Hepatocyte (in vitro differentiated cells): Measurements from ENCODE around the gene ATP2B1. TPM values are rescaled to one million over a fixed set of nuclear protein-coding genes. Genes with fewer than 3 reads are reported as not detected.

ENCODE experiments used
- DNase-seq: peaks from one replicate; pipeline ENCODE4 v3.0.0-alpha.2; 2016; ENCODE audit warnings: low spot score
- H2AFZ ChIP-seq: fragments of 200-600 bp; sonication (generic); 2 replicates; pipeline ENCODE4 v1.6.0; 2016; ENCODE audit warnings: antibody characterized with exemption, mild to moderate bottlenecking
- H3K27ac ChIP-seq: fragments of 200-600 bp; sonication (generic); 2 replicates; pipeline ENCODE4 v1.5.1; 2016; ENCODE audit warnings: mild to moderate bottlenecking
- H3K27me3 ChIP-seq: fragments of 200-600 bp; sonication (generic); 2 replicates; pipeline ENCODE4 v1.6.1; 2016
- H3K36me3 ChIP-seq: fragments of 200-600 bp; sonication (generic); replicated peaks from 2 replicates; pipeline ENCODE4 v1.5.1; 2016; ENCODE audit warnings: low read depth; ENCODE audit not compliant: insufficient read depth
- H3K4me1 ChIP-seq: fragments of 200-600 bp; sonication (generic); 2 replicates; pipeline ENCODE4 v1.5.1; 2016; ENCODE audit warnings: mild to moderate bottlenecking, moderate library complexity; ENCODE audit not compliant: insufficient read depth
- H3K4me2 ChIP-seq: fragments of 200-600 bp; sonication (generic); 2 replicates; pipeline ENCODE4 v1.6.0; 2016
- H3K4me3 ChIP-seq: fragments of 200-600 bp; sonication (generic); 2 replicates; pipeline ENCODE4 v1.5.1; 2016; ENCODE audit warnings: mild to moderate bottlenecking
- H3K79me2 ChIP-seq: fragments of 200-600 bp; sonication (generic); 2 replicates; pipeline ENCODE4 v1.6.0; 2017; ENCODE audit warnings: mild to moderate bottlenecking
- H3K9me2 ChIP-seq: fragments of 200-600 bp; sonication (generic); replicated peaks from 2 replicates; pipeline ENCODE4 v1.6.0; 2017; ENCODE audit warnings: mild to moderate bottlenecking; ENCODE audit not compliant: insufficient read depth
- H3K9me3 ChIP-seq: fragments of 200-600 bp; sonication (generic); 2 replicates; pipeline ENCODE4 v1.5.1; 2016; ENCODE audit warnings: low read depth, mild to moderate bottlenecking
- H4K20me1 ChIP-seq: fragments of 200-600 bp; sonication (generic); 2 replicates; pipeline ENCODE4 v1.6.0; 2016; ENCODE audit warnings: mild to moderate bottlenecking; ENCODE audit not compliant: insufficient read depth, poor library complexity, severe bottlenecking
- EZH2 ChIP-seq: fragments of 200-600 bp; sonication (generic); IDR thresholded peaks from 2 replicates; pipeline ENCODE4 v1.6.1; 2016; ENCODE audit warnings: antibody characterized with exemption, mild to moderate bottlenecking, borderline replicate concordance
- EZH2phosphoT487 ChIP-seq: fragments of 200-600 bp; sonication (generic); IDR thresholded peaks from one replicate; pipeline ENCODE4 v1.6.1; 2018; ENCODE audit warnings: antibody characterized with exemption, mild to moderate bottlenecking, low read depth, moderate library complexity; ENCODE audit not compliant: unreplicated experiment, severe bottlenecking
- WGBS: methylation state at CpG from one replicate; pipeline ENCODE4 v1.1.6; 2016; ENCODE audit warnings: low lambda C conversion rate; ENCODE audit errors: missing lambda C conversion rate; 5-methylcytosine and 5-hydroxymethylcytosine counted together
- polyA plus RNA-seq: library from polyadenylated mRNA; unstranded; fragments of >200 nt; fragmentation: Nextera tagmentation; extraction: Ambion mirVana; gene quantifications from 2 replicates; pipeline ENCODE4 v1.2.1, GENCODE V29; 2016
- total RNA-seq: library from RNA; depleted of rRNA; stranded (reverse); fragments of >200 nt; gene quantifications from 2 replicates; pipeline ENCODE4 v1.2.3, GENCODE V29; 2014
- TF ChIP-seq, protein P1 (sequence below): fragments of 200-600 bp; sonication (generic); IDR thresholded peaks from 2 replicates; pipeline ENCODE4 v1.5.1; 2016; ENCODE audit warnings: antibody characterized with exemption, mild to moderate bottlenecking; ENCODE audit not compliant: poor library complexity

ATP2B1 gene
- total and polyA plus RNA-seq, 2 experiments from 2014 or later, result 52.2 to 67.2 TPM

DNA sequence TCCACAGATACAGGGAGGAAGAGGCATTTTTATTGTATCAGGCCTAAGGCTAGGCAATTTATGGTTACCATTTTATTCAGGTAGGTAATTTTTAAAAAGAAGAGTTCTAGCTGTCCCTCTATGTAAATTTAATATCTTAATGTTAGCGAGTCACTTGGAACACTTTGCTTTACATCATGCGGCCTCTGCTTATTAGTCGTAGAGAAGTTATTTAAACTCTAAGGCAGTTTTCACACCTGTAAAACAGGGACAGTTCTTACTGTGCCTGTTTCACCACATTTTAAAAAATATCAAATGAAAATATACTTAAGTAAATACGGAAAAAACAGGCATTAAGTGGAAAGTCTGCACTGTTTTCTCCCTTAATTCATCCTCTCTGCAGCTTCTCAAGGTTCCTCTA lies 111.4 kb downstream of the ATP2B1 start:
- H3K9me3 ChIP-seq, result no peaks in the 10 kb centered on the region
- no peaks in the 10 kb centered on the region for H3K27me3 ChIP-seq
- no peaks in the 10 kb centered on the region for H4K20me1 ChIP-seq
- H3K79me2 ChIP-seq, result no peaks in the 10 kb centered on the region
- H3K4me2 ChIP-seq, result no peak overlapping the region
- DNase-seq, result no peak
- H3K9me2 ChIP-seq, result no peaks in the 10 kb centered on the region
- TF ChIP-seq, protein P1, sequence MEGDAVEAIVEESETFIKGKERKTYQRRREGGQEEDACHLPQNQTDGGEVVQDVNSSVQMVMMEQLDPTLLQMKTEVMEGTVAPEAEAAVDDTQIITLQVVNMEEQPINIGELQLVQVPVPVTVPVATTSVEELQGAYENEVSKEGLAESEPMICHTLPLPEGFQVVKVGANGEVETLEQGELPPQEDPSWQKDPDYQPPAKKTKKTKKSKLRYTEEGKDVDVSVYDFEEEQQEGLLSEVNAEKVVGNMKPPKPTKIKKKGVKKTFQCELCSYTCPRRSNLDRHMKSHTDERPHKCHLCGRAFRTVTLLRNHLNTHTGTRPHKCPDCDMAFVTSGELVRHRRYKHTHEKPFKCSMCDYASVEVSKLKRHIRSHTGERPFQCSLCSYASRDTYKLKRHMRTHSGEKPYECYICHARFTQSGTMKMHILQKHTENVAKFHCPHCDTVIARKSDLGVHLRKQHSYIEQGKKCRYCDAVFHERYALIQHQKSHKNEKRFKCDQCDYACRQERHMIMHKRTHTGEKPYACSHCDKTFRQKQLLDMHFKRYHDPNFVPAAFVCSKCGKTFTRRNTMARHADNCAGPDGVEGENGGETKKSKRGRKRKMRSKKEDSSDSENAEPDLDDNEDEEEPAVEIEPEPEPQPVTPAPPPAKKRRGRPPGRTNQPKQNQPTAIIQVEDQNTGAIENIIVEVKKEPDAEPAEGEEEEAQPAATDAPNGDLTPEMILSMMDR, result no peak
- TF ChIP-seq EZH2phosphoT487 (no peak), EZH2 (no peak)
- no peak overlapping the region for H2AFZ ChIP-seq
- H3K4me3 ChIP-seq, result no peak overlapping the region
- no peaks in the 10 kb centered on the region for H3K36me3 ChIP-seq
- H3K27ac ChIP-seq, result no peak overlapping the region
- H3K4me1 ChIP-seq, result no peaks in the 10 kb centered on the region
- WGBS, result 82% methylated on average over 4 of the region's 4 CpGs

DNA sequence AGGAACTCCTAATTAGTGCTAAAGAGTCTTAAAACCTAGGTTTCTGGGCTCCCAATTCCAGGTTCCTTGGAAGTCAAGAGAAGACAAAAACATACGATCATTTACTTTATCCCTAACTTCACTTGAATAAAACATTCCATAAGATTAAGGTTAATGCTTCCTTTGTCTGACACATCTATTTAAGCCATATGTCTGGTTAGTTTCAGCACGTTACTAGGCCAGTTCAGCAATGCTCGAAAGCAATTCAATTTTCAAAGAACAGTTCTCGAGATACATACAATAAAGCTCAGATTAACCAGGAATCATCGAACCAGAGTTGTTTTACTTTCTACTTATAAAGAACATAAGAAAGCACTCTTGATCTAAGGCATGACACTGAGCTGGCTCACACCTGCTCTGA lies 114.8 kb downstream of the ATP2B1 start:
- no peaks in the 10 kb centered on the region for H3K79me2 ChIP-seq
- no peaks in the 10 kb centered on the region for H3K4me1 ChIP-seq

GRCh38 chr12:89593233-89593632 lies 115.4 kb downstream of the ATP2B1 start:
- no peaks in the 10 kb centered on the region for H3K27me3 ChIP-seq
- no peak overlapping the region for H3K27ac ChIP-seq
- TF ChIP-seq EZH2 (no peak), EZH2phosphoT487 (no peak)
- TF ChIP-seq, protein P1, result no peak
- H3K79me2 ChIP-seq, result no peaks in the 10 kb centered on the region
- no peaks in the 10 kb centered on the region for H4K20me1 ChIP-seq
- no peaks in the 10 kb centered on the region for H3K4me1 ChIP-seq
- no peaks in the 10 kb centered on the region for H3K36me3 ChIP-seq
- no peak overlapping the region for H2AFZ ChIP-seq
- DNase-seq, result no peak
- H3K9me3 ChIP-seq, result no peaks in the 10 kb centered on the region
- 81% methylated on average over 4 of the region's 4 CpGs for WGBS
- H3K4me3 ChIP-seq, result no peak overlapping the region
- H3K9me2 ChIP-seq, result no peaks in the 10 kb centered on the region
- no peak overlapping the region for H3K4me2 ChIP-seq

More for the DNA sequence above, 114.8 kb downstream of the ATP2B1 start:
- Histone ChIP-seq H3K9me2 (no peaks in the 10 kb centered on the region), H3K4me2 (no peak overlapping the region), H4K20me1 (no peaks in the 10 kb centered on the region), H3K36me3 (no peaks in the 10 kb centered on the region), H3K9me3 (no peaks in the 10 kb centered on the region), H3K4me3 (no peak overlapping the region), H3K27me3 (no peaks in the 10 kb centered on the region), H3K27ac (no peak overlapping the region), H2AFZ (no peak overlapping the region)
- no peak for TF ChIP-seq EZH2phosphoT487
- no peak for TF ChIP-seq EZH2
- TF ChIP-seq, protein P1, result no peak
- no peak for DNase-seq
- 88% methylated on average over 5 of the region's 5 CpGs for WGBS

- Histone ChIP-seq H3K27ac (no peak overlapping the region), H3K4me1 (no peaks in the 10 kb centered on the region), H4K20me1 (no peaks in the 10 kb centered on the region), H3K4me3 (no peak overlapping the region), H2AFZ (no peak overlapping the region), H3K79me2 (no peaks in the 10 kb centered on the region), H3K9me3 (no peaks in the 10 kb centered on the region), H3K36me3 (no peaks in the 10 kb centered on the region), H3K4me2 (no peak overlapping the region), H3K27me3 (no peaks in the 10 kb centered on the region), H3K9me2 (no peaks in the 10 kb centered on the region)
- TF ChIP-seq, protein P1, result no peak
- TF ChIP-seq EZH2phosphoT487, result no peak
- no peak for TF ChIP-seq EZH2
- DNase-seq, result no peak
These were observed 118.9 kb downstream of the ATP2B1 start for GRCh38 chr12:89589753-89590152.
